Thoracic aorta (tissue), 2 donors: Measurements from ENCODE around the gene PIP5KL1. TPM values are rescaled to one million over a fixed set of nuclear protein-coding genes. Genes with fewer than 3 reads are reported as not detected.

Experiments
- ATAC-seq: fragments of 150-250 bp; one replicate; pipeline ENCODE4 v1.8.0; 2017; ENCODE audit warnings: low read depth; ENCODE audit not compliant: insufficient number of reproducible peaks, low FRiP score
- DNase-seq: peaks from one replicate; pipeline ENCODE4 v3.0.0-alpha.2; 2020; ENCODE audit warnings: low spot score
- H3K27ac ChIP-seq, 2 donors: fragments of 200-600 bp; sonication (generic); 1 replicate in 1 of 2; 2 replicates in 1 of 2; pipeline ENCODE4 v1.5.1; 2016; ENCODE audit warnings: mild to moderate bottlenecking in 2 of 2, moderate library complexity in 2 of 2
- H3K27me3 ChIP-seq: fragments of 200-600 bp; sonication (generic); replicated peaks from 2 replicates; pipeline ENCODE4 v1.6.0; 2016; ENCODE audit warnings: mild to moderate bottlenecking; ENCODE audit not compliant: insufficient read depth
- H3K36me3 ChIP-seq: fragments of 200-600 bp; sonication (generic); one replicate; pipeline ENCODE4 v1.5.1; 2016
- H3K4me1 ChIP-seq, 2 donors: fragments of 200-600 bp; sonication (generic); 1 replicate in 1 of 2; 2 replicates in 1 of 2; pipeline versions ENCODE4 v1.5.1 to v1.6.0; 2016; ENCODE audit warnings: low read depth in 2 of 2, mild to moderate bottlenecking in 1 of 2; ENCODE audit not compliant: control insufficient read depth in 1 of 2
- H3K4me3 ChIP-seq: fragments of 200-600 bp; sonication (generic); 2 replicates; pipeline ENCODE4 v1.5.1; 2016; ENCODE audit warnings: mild to moderate bottlenecking
- H3K9me3 ChIP-seq: fragments of 200-600 bp; sonication (generic); 2 replicates; pipeline ENCODE4 v1.5.1; 2016
- total RNA-seq, 2 donors: library from RNA; depleted of rRNA; stranded (reverse); fragments of >200 nt; gene quantifications; one replicate each; pipeline versions ENCODE4 v1.1.0 to v1.2.3, GENCODE V29; 2016
- TF ChIP-seq, protein P1 (sequence below): fragments of 200-600 bp; sonication (generic); IDR thresholded peaks from one replicate; pipeline ENCODE4 v1.5.1; 2019; ENCODE audit warnings: antibody characterized with exemption

PIP5KL1 gene
- total RNA-seq, 2 donors from 2014 or later: 6.0 to 8.8 TPM

DNA sequence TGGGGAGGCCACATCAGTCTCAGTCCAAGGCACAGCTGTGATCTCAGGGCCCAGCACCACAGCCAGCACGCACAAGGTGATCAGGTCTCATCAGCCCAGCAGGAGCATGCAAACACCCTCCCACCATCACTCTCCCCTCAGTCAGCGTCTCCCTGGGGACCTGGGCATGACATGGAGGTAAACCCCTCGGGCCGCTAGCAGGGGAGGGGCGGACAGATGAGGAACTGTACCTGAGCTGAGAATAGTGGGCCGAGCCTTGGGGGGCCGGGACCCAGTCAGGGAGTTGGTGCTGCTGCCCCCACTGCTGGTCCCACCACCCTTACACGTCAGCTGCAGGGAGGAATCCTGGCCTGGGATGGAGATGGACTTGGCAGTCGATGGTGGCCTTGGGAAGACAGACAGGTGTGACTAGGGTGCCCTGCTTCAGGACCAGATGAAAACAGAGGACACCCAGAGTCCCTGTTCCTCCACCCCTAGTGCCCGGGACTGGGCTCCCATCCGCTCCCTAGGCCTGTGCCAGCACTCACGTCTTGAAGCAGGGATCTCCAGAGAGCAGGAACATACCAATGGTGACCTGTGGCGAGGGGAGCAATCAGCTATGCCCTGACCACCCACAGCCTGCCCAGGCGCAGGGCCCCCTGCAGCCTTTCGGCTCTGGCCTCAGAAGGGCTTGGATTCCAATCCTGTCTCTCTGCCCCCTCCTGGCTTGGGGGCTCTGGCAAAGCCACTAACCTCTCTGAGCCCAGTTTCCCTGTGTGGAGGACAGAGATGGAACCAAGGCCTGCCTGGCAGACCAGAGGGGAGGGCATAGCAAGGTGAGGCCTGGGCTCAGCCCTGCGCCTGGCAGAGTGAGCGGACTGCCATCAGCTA is 17.5 kb upstream of the PIP5KL1 start:
- Histone ChIP-seq H3K27me3 (no peaks in the 10 kb centered on the region), H3K4me1 (no peaks in the 10 kb centered on the region), H3K36me3 (peaks cover 22% of the 10 kb centered on the region), H3K27ac (no peak overlapping the region), H3K4me3 (no peak overlapping the region), H3K9me3 (no peaks in the 10 kb centered on the region)
- no peak for DNase-seq
- ATAC-seq: no peak
- TF ChIP-seq, protein P1, sequence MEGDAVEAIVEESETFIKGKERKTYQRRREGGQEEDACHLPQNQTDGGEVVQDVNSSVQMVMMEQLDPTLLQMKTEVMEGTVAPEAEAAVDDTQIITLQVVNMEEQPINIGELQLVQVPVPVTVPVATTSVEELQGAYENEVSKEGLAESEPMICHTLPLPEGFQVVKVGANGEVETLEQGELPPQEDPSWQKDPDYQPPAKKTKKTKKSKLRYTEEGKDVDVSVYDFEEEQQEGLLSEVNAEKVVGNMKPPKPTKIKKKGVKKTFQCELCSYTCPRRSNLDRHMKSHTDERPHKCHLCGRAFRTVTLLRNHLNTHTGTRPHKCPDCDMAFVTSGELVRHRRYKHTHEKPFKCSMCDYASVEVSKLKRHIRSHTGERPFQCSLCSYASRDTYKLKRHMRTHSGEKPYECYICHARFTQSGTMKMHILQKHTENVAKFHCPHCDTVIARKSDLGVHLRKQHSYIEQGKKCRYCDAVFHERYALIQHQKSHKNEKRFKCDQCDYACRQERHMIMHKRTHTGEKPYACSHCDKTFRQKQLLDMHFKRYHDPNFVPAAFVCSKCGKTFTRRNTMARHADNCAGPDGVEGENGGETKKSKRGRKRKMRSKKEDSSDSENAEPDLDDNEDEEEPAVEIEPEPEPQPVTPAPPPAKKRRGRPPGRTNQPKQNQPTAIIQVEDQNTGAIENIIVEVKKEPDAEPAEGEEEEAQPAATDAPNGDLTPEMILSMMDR: no peak

- Histone ChIP-seq H3K9me3 (no peaks in the 10 kb centered on the region), H3K27me3 (no peaks in the 10 kb centered on the region), H3K4me3 (no peak overlapping the region), H3K27ac (no peak overlapping the region), H3K4me1 (no peaks in the 10 kb centered on the region), H3K36me3 (peaks cover 26% of the 10 kb centered on the region)
- TF ChIP-seq, protein P1: no peak
- no peak for DNase-seq
- ATAC-seq: no peak
Measured at GRCh38 chr9:127946728-127947127, 16.2 kb upstream of the PIP5KL1 start.

GRCh38 chr9:127945942-127946341 is 15.4 kb upstream of the PIP5KL1 start:
- Histone ChIP-seq H3K9me3 (no peaks in the 10 kb centered on the region), H3K36me3 (peaks cover 26% of the 10 kb centered on the region), H3K4me1 (no peaks in the 10 kb centered on the region), H3K27ac (no peak overlapping the region), H3K27me3 (no peaks in the 10 kb centered on the region), H3K4me3 (no peak overlapping the region)
- no peak for ATAC-seq
- TF ChIP-seq, protein P1: no peak
- DNase-seq: no peak

- ATAC-seq: no peak
- no peaks in the 10 kb centered on the region for H3K4me1 ChIP-seq
- no peak overlapping the region for H3K4me3 ChIP-seq
- TF ChIP-seq, protein P1: no peak
- peaks cover 26% of the 10 kb centered on the region for H3K36me3 ChIP-seq
- no peaks in the 10 kb centered on the region for H3K27me3 ChIP-seq
- H3K27ac ChIP-seq: no peak overlapping the region
- no peak for DNase-seq
- no peaks in the 10 kb centered on the region for H3K9me3 ChIP-seq
Measured at GRCh38 chr9:127945338-127945737, 14.8 kb upstream of the PIP5KL1 start.

DNA sequence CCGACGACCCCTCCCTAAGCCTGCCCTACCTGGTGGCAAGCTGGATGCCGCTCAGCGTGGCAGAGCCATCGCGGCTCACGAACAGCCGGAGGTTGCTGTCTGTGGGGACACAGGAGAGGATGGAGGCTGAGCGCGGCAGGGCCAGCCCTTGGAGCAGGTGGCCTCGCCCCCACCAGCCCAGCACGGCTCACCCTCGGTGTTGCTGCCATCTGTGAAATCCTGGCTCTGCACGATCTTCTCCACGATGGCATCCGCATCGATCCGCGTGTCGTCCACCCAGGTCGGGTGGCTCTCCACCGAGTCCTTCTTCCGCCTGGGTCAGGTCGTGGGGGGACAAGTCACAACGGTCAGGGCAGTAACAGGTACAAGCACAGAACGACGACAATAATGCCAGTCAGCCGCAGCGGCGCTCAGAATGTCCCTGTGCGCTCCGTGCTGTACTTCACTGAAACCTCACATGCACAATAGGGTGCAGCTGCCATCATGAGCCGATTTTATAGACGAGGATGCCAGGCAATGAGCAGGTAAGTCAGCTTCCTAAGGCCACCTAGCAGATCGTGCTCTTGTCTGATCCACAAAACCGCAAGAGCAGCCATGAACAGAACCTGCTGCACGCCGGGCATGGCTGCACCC is 14.1 kb upstream of the PIP5KL1 start:
- TF ChIP-seq, protein P1: no peak
- H3K27ac ChIP-seq: no peak overlapping the region
- H3K4me3 ChIP-seq: no peak overlapping the region
- H3K9me3 ChIP-seq: no peaks in the 10 kb centered on the region
- DNase-seq (no peak), ATAC-seq (no peak)
- no peaks in the 10 kb centered on the region for H3K4me1 ChIP-seq
- H3K36me3 ChIP-seq: peaks cover 26% of the 10 kb centered on the region
- H3K27me3 ChIP-seq: no peaks in the 10 kb centered on the region
